Germinal center (tissue), 1 donor: ENCODE data around the gene PRCC.

Source experiments
- DNase-seq: peaks from one replicate; pipeline ENCODE4 v3.0.0; 2012; ENCODE audit warnings: mixed read lengths, low spot score

The PRCC gene

DNA sequence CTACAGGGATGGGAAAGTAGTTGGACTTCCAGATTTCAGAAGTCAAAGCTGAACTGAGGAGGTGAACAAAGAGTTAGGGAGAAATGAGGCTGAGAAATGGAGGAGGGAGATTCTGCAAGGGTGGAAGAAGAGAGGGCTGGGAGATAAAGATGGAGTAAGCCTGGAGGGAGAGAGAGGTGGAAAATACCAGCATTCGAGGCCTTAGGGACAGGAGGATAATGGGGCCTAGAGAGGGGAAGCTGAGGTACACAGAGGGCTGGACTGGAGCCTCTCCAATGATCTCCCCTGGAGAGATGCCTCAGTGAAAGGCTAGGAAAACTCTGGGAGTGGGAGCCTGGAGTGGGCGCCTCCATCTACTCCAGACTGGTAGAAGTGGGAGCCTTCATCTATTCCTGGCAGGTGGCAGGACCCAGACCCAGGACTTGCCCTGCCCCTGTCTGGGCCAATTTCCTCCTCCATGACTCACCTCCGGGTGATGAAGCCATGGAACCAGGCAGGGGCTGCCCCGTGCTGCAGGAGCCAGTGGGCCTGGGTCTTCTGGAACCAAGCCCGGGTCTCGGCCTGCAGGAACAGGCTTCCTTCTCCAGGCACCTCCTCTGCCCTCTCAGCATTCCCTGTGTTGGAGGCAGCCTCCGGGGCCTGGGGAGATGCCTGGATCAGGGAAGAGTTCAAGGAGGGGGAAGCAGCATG, 47.4 kb downstream of the PRCC start:
- no peak for DNase-seq

DNA sequence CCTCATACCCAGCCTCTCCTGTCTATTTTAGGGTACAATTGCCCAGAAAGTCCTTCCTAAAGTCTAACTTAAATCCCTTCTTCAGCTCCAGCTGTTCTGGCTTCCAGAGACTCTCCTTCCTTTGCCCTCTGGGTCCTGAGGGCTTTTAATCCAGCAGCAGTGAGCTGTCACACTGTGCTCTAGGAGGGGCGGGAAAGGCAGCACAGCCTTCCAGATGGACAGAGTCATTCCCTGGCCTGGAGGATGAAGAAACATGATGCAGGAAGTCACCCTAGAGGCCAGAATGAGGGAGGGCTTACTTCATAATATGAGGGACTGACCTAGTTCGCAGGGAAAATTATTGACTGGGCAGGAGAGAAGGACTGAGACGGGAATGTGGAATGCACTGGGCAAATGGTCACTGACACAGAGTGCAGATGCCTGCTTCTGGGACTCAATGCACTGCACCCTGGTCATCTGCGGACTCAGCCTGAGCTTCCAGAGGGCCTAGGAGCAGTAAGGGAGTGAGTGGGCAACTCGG, 48.0 kb downstream of the PRCC start:
- DNase-seq, result no peak

DNA sequence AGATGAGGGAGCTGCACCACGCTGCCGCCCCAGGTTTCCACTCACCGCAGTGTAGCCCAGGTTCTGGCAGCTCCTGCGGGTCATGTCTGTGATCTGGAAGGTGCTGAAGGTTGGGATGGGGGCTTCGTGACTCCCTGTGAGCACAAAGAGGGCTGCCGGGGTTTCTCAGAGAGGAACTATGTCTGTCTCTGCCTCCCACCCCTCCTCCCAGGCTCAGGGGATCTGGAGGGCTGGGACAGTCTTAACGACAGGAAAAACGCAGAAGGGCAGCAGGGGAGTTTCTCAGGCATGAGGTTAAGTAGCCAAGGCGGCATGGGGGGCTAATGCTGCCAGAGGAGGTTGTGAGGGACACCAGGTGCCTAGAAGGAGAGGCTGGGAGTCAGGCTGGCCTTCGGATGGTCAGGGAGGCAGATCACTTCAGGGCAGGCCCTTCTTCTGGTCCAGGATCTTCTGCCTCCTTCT, 48.7 kb downstream of the PRCC start:
- no peak for DNase-seq

DNA sequence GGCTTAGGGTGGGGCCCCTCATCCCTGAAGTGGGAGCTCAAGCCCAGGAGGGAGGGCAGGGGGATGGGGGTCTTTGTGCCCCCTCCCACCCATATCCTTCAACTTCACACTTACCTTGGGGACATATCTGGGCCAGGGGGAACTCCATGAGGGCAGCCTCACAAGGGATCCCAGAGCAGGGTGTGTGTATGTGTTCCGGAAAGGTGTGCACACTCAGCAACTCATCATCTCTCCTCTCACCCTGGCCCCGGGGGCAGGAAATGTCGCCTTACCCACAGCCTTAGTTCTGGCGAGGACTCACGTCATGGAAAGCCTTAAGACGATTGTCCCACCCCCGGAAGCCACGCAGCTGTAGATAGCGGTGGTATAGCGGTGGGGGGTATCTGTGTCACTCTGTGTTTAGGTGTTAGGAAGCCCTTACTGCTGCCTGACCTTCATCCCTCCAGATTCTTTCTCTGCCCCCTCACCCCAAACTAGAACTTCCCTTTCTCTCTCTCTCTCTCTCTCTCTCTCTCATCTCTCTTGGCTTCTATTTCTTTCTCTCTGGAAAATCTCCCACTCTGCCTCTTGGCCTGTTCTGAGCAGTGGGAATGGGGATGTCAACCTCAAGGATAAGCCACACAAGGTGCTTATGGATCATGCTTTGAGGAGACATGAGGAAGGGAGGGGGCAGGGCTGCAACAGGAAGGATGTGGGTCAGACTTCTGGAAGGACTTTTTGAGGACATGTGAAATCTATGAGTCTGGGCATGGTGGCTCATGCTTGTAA, 49.4 kb downstream of the PRCC start, which contains the start of gene SH2D2A:
TSS of gene SH2D2A (minus strand) at position 288 of the 768 bp plus-strand sequence. CDS start at position 148, 140 bp downstream.
- DNase-seq, result peak; percentile 82

DNA sequence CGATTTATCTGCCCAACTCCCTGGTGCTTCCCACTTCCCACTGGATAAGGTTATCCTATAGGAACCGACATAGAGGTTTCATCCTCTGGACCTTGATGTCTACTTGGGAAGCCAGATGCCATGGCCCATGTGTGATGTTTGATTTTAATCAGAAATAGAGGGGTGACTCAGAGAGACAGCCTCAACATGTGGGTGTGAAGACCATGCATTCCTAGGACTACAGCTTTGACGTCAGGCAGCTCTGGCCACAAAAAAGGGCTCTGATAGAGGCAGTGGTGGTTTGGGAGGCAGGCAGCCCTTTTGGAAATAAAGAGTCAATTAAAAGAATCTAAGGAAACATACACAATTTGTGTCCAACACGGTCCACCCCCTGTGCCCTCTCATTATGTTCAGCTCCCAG, 54.5 kb downstream of the PRCC start:
- DNase-seq, result no peak

DNA sequence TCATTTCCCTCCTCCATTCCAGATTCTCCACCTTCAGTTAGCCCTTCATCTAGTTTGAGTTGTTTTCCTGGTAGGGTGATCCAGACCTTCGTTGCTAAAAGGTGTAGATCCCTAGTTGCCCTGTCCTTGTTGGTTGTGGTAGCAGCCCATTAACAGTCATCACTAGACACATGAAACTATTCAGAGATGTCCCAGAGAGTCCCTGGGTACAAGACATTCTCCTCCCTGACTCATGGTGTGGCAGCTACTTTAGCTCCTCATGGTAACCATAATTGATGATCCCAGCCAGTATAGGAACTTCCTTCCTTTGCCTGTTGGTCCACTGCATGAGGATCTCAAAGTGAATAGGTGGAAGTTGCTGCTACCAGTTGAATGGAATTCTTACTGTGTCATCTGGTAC, 55.3 kb downstream of the PRCC start:
- no peak for DNase-seq

DNA sequence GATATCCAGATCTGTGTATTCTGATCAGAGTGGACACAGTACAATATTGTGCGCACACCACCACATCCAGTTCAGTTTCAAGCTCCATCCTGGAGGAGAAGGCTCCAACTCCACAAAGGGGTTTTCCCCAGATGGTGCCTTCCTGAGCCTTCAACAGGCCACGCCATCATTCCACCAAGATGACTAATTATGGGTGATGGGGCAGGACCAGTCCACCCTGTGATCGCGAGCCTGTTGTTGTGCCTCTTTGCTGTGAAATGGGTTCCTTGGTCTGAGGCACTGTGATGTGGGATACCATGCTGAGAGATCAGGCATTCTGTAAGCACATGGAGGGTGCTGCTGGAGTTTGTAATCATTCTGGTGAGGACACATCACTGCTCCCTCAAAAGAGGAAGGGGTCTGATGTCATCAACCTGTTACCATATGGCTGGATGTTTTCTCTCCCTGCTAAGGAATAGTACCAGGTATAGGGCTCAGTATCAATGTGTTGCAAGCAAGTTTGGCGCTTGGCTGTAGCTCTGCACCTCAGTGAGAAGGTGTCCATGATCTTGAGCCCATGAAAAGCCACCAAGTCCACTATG, 56.0 kb downstream of the PRCC start:
- no peak for DNase-seq

DNA sequence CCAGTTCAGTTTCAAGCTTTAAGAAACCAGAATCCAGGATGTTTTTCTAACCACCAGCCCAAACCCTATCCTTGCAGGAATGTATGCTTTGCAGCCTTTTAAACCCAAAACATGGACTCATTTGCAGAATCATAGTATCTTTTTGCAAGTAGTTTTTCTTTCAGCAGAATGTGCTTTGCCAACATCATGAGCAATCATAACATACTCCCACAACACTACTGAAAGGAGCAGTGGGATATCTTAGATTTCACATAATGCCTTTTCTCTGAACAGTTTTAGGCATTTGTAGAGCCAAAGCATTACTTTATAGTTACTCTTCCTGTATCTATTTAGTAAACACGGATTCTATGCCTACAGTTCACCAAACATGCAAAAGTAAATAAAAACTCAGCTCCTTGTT, 59.3 kb downstream of the PRCC start:
- DNase-seq, result no peak

DNA sequence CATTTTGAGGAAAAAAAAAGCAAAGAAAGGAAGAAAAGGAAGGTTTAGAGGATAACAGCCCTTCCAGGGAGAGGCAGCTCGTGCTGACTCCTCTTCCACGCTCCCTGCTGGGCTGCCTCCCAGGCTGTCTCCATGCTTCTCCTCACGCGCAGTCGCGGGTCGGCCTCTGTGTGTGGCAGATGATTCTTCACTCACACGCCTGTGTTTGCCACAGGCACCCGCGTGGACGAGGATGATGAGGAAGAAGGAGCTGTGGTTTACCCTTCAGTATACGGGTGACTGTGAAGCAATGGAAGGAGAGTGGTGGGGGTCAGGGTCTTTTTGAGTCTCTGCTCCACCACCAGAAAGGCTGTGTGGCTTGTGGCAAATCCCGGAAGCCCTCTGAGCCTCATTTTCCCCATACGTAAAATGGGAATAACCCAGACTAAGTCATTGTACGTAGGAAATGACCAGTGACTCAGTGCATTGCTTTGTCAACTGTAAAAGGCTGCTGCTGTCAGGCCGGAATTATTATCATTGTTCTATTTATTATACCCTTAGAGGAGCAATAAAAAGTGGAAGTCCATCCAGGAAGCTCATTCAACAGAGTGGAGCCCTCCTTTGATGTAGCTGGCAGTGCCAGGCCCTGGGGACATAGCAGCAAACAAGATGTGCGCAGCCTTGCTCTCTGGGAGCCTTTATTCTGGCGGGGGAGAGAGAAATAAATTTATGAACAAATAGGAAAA, 61.2 kb downstream of the PRCC start:
- DNase-seq, result no peak

DNA sequence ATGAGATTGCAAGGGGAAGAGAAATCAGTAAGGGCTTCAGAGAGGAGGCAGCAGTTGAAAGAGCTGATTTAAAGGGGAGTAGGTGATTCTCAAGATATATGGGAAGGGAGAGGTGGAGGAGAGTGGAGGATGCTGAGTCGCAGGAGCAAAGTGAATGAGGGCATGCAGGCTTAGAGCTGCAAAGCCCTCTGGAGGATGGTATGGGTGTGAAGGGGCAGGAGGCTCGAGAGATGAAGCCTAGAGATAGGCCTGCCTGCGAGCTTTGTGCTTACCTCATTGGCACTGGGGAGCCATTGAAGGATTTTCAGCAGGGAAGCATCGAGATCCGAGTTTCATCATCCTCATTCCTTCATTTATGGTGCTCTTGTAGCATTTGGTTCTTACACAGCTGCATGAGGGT, 65.1 kb downstream of the PRCC start:
- DNase-seq, result no peak

DNA sequence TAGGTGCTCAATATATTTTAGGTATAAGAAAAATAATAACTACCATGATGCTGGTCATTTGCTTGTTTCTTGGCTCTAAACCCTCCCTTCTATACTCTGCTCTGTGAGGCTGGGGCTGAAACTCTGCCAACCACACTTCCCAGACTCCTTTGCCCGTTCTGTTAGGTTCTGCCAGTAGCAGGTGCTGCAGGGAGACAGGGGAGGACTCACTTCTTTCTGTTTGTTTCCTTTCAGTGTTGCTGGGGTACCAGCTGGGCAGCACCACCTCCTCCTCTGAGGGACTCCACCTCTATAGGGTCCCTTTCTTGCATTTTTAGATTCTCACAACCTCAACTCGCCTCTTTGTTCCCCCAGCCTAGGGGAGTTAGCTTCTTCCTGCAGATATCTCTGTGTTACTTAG, 66.3 kb downstream of the PRCC start:
- no peak for DNase-seq

DNA sequence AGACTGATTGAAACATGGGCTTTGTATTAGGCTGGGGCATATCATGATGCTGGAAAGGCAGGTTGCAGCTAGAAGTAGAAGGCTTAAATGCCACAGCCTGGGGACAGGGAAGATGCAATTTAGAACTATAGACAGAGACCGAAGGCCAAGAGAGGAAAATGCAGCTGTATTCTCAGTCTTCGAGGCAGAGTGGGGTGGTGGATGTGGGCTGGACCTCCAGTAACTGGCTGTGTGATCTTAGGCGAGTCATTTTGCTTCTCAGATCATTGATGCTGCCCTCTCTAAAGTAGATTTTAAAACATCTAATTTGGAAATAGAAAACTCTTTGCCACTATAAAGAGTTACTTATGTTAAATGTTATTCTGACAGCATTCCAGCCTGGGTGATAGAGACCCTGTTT, 67.0 kb downstream of the PRCC start:
- DNase-seq, result no peak

DNA sequence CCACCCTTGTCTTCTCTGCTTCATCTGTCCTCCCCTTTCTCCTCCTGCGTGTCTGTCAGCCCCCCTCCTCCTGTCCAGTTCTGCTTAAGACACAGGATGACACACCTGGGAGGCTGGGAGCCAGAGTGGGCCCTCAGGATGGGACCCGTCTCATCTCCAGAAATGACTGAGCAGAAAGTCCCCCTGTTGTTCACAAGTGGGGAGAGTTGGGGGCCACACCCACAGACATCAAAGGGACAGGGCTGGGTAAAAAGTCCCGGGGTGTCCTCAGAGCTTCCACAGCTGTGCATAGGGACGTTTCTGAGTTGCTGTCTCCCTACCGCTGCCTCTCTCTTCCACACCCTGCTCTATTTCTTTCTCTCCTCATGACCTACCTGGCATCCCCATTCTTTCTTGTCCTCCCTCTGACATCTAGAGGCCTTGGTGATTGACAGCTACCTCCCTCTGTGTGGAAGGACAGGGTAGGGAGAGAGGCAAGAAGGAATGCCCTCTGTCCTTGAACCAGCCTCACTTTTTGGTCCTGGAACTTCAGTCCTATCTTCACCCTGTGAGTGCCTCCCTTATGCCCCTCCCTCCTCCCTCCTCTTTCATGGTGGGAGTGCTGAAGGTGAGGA, 68.8 kb downstream of the PRCC start:
- DNase-seq, result no peak

DNA sequence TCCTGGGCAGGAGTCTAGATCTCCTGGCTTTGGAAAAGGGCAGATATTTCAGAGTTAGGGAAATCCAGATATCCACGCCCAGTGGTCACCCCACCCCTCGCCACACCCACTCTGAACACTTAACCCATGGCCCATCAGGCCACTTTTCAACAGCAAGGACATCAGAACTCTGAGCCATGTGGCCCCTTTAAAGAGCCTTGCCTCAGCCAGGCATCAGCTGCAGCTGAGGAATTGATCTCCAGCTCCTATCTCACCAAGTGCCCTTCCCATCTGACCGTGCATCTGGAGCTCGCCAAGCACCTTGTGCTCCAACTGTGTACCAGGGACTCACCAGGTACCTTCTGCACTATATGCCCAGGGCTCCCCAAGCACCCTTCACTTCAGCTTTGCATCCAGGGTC, 69.6 kb downstream of the PRCC start:
- DNase-seq, result no peak

DNA sequence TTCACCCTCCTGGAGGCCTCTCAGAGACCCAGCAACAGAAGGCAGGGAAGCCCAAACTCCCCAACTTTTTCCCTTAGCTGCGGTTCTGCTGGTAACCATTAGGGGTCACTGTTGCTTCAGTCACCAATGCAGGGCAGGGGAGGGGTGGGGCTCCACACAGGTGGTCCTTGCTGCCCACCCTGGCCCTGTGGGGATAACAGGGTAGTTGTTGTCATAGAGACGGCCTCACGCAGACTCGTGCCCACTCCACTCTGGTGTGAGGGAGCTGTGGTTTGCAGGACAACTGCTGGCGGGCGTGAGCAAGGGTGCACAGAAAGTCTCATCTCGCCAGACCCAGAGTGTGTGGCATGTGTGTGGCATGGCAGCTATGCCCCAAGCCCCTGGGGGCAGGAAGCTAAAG, 71.6 kb downstream of the PRCC start:
- peak; percentile 67 for DNase-seq

DNA sequence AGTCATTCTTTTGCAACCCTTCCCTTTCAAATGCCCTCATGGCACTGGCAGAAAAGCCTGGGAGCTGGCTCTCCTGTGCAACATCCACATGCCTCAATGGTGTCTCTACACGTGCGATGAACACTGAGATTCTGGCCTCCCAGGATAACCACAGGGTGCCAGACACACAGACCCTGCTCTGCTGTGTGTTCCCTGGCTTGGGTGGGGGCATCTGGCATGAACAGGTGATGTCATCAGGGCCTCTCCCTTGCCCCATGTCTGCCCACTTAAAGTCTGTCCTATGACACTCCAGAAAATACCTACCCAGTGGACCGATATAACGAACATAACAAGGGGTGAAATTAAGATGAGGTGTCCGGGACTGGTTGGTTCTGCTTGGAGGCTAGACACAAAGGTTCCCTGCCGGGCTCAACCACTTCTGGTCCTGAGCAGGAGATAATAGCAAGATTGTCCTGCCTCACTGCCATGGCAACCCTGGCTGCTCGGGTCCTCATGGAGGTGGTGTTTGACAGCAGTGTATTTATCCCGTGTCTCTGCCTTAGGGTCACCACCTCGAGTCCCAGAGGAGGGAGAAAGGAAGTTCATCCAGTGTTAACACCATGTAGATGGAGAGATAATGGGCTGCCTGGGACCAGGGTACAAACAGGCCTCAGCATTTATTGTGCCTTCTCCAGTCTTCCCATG, 72.2 kb downstream of the PRCC start:
- DNase-seq, result no peak

DNA sequence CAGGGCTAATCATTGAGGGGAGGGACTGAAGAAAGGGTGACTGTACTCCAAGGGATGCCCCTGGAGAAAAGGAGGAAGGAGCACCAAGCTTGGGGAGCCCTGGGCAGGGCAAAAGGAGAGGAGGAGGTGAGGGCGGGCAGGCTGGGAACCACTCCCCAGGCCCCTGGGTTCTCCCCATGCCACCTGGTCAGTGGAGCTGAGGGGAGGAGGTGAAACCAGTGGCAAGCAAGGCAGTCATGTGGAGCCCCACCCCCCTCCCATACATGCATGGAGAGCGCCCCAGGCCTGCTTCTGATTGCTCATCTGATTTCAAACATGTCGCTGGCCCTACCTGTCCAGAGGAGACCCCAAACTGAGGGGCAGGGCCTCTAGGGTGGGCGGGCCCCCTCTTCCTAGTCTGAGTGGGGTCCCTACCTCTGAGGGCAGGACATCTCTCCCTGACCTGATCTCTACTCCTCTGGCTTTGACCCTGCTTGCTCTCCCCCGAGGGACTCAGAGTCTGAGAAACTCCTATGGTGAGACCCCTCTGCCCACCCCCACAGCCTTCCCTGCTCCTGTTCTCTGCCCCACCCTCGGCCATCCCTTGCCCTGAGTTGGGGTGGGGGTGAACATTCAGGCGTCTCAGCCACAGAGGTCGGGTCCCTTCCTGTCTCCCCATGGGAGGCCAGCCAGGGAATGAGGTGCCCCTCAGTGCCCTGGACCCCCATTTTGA, 73.0 kb downstream of the PRCC start:
- no peak for DNase-seq

DNA sequence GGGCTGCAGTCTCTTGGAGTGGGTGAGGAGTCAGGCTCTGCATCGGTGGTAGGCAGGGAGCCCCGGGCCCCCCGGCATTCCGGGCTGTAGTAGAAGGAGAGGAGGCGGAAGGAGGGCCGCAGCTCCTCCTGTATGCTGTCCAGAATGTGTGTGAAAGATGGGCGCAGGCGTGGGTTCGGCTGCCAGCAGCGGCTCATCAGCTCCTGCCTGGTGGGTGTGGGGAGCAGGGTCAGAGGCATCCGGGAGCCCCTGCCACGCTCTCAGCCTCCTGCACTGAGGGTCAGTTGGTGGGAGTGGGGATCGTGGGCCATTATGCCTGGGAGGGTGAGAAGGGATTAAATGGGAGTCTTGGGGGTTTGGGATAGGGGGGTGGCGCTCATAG, 73.6 kb downstream of the PRCC start:
- DNase-seq, result no peak

DNA sequence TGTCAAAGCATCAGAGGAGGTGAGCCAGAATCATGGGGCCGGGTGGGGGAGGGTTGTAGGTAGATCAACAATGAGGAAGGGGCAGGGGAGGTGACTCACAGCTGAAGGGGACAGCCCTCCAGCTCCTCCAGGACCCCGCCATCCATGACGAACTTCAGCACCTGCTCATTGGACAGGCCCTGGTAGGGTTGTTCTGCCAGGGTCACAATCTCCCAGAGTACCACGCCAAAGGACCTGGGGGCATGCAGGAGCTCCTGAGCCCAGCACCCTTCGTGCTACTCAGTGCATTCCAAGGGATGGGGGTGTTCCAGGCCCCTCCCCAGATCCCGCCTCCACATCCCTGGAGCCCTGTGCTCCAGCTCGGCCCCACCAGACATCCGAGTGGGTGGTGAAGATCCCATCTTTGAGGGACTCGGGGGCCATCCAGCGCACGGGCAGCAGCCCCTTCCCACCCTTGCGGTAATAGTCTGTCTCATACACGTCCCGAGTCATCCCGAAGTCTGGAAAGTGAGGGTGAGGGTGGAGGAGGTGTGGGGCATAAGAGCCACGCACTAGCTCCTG, 74.0 kb downstream of the PRCC start:
- no peak for DNase-seq

DNA sequence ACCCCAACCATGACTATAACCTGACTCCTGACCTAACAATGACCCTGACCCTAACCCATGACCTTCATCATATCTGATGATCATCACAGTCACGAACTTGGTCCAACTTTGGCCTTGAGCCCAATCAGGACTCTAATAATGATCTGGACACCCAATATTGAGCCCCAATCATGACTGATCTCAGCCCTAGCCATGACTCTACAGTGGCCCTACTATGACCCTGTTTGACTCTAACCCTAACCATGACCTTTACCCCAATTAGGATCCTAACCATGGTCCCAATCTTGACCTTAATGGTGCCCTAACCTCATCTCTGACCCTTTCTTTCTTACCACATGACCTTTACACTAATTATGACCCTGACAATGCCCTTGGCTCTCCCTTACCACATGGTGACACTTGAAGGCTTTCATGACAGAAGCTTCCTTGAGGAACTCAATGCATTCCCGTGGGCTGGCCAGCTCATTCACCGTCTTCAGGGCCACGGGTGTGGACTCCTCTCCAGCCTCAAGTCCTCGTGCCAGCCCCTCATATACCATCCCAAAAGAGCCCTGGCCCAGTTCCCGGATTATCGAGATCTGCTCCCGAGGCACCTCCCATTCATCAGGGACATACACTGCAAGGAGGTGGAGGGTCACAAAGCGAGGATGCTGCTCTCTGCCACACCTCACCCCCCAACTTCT, 75.4 kb downstream of the PRCC start:
- no peak for DNase-seq
